HG03469 (cell line): ENCODE data around the gene CPT1B.
"Not testable (repeated sequence)": the region's sequence is repeated elsewhere in the genome, so short reads cannot be mapped to it uniquely, and the experiment has no call there.

Experiments
- ATAC-seq: cut with Tn5 transposase; IDR thresholded peaks from one replicate; pipeline ENCODE4 v1.9.1; 2021; ENCODE audit warnings: mild to moderate bottlenecking, moderate library complexity, moderate number of reproducible peaks; ENCODE audit not compliant: unreplicated experiment

The CPT1B gene

GRCh38 chr22:50610041-50610451 is 31.8 kb upstream of the CPT1B start:
- ATAC-seq, result no peak

DNA sequence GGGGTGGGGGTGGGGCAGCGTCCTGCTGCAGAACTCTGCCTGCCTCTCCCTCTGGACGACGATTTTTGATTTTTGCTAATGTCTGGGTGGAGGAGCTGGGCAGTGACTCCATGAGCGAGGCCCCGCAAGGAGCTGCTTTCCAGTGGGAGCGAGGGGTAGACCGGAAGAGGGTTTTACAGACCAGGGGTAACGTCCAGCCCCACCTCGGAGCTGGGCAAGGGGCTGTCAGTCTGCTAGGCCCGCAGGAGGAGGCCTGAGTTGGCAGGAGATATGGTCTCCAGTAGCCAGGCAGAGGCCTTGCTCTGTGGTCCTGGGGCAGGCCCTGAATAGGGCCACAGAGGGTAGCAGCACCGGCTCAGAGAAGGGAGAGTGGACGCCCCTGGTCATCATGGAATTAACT is 31.4 kb upstream of the CPT1B start:
- ATAC-seq, result no peak

DNA sequence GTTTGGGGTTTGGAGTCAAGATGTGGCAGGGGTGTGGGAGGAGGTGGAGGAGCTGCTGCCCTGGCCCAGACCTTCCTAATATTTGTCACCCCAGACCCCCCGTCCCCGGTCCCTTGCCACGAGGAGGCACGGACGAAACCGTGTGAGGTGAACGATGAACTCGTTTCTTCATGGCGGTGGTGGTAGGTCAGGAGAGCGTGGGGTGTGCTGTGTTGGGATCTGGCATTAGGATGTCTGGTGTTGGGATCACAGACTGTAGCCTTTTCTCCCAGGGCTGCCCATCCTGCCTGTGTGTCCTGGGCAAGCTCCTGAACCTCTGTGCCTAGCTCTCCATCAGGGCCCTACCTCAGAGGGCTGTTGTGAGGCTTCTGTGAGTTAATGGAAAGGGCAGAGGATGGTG is 30.8 kb upstream of the CPT1B start:
- ATAC-seq, result no peak

GRCh38 chr22:50608058-50608840 is 30.0 kb upstream of the CPT1B start:
- ATAC-seq, result not testable (repeated sequence)

GRCh38 chr22:50607659-50608020 is 29.4 kb upstream of the CPT1B start:
- ATAC-seq, result no peak

- no peak for ATAC-seq
Measured at GRCh38 chr22:50606946-50607658, 28.9 kb upstream of the CPT1B start.

DNA sequence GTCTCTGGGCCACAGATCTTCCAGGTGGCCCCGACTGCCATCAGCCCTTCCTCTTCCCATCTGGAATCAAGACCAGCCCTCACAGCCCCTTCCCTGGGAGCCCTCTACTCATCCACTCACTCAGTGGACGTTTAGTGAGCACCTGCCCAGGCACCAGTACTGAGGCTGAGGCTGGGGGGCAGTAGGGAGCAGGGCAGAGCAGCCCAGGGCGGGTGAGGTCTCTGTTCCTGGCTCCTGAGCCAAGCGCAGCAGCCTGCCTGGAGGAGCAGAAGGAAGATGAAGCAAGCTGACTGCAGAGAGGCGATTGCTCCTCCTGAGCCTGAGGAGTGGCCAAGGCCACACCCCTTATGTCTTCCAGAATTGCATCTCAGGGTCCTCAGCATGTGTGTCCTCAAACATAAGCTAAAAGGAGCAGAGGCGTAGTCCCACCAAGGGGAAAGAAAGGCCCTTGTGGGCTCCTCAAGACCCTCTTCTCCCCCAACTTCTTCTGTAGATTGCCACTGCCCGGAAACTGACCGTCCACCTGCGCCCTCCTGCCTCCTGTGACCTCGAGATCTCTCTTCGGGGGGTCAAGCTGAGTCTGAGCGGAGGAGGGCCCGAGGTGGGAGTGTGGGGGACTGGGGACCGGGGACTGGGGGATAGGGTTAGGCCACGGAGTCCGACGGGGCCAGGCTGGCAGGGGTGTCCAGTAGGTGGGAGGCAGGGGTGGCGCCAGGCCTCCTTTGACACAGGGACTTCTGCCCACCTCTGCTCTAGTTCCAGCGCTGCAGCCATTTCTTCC is 28.1 kb upstream of the CPT1B start:
- no peak for ATAC-seq

DNA sequence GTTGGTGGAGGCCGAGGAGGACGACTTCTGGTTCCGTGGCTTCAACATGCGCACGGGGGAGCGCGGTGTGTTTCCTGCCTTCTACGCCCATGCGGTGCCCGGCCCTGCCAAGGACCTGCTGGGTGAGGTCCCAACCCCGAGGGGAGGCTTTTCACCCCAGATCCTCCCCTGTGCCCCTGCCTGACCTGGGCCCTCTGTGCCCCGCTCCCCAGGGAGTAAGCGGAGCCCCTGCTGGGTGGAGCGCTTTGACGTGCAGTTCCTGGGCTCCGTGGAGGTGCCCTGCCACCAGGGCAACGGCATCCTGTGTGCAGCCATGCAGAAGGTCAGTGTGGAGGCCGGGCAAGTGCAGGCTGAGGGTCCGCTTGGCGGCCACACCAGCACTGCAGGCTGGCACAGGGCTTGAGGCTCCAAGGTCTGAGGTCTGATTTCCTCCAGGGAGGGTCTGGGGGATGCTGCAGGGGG is 27.4 kb upstream of the CPT1B start:
- no peak for ATAC-seq

DNA sequence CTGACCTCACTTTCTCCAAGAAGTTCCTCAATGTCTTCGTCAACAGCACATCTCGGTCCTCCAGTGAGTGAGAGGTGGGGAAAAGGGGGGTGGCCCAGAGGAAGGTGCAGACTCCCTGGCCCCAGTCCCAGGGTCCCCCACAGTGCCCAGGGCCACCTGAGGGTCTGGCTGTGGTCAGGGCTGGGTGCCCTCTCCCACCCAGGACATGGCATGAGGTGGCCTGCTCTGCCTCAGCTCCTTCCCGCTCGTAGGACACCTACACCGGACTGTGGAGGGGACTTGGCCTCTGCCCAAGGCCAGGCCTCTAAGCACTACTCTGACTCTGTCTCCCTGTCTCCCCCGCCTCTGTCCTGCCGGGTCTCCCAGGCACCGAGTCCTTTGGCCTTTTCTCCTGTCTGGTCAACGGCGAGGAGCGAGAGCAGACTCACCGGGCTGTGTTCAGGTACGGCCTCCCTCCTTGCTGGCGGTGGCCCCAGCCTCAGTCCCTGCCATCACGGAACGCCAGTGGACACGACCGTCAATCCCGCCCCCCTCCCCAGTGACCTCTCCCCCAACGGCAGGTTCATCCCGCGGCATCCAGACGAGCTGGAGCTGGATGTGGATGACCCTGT is 26.9 kb upstream of the CPT1B start:
- ATAC-seq, result no peak

- no peak for ATAC-seq
Measured at GRCh38 chr22:50604256-50605001, 26.2 kb upstream of the CPT1B start.

DNA sequence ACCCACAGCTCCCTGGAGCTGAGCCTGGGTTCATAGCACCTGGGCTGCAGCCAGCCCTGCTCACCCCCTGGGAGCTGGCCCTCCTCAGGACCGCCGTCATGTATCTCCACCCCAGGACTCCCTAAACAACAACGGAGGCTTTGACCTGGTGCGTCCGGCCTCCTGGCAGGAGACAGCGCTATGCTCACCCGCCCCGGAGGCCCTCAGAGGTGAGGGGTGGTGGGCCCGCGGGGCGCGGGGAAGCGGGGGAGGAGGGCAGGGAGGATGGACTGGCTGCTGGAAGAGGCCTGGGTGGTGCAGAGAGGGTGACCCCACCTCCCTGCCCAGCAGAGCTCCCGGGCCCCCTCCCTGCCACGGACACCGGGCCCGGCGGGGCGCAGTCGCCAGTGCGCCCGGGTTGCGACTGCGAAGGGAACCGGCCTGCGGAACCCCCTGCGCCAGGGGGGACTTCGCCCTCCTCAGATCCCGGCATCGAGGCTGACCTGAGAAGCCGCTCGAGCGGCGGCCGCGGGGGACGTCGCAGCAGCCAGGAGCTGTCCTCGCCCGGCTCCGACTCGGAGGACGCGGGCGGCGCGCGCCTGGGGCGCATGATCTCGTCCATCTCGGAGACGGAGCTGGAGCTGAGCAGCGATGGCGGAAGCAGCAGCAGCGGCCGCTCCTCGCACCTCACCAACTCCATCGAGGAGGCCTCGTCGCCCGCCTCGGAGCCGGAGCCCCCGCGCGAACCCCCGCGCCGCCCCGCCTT is 25.5 kb upstream of the CPT1B start:
- ATAC-seq, result no peak

DNA sequence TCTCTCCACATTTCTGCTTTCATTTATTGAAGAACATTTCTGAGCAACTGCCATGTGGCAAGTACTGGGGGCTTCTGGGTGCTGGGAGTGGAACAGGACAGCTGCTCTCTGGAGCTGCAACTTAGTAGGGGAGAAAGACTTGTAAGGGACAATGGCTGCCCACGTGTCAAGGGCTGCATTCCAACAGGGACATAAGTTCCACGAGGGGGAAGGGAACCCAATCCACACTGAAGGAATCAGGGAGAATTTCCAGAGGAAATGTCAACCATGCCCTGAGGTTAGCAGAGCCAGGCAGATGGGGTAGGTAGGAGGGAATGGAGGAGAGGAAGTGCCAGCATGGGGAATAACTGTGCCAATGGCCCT is 24.1 kb upstream of the CPT1B start:
- ATAC-seq, result no peak

- ATAC-seq, result no peak
Measured at GRCh38 chr22:50601669-50602337, 23.6 kb upstream of the CPT1B start.

DNA sequence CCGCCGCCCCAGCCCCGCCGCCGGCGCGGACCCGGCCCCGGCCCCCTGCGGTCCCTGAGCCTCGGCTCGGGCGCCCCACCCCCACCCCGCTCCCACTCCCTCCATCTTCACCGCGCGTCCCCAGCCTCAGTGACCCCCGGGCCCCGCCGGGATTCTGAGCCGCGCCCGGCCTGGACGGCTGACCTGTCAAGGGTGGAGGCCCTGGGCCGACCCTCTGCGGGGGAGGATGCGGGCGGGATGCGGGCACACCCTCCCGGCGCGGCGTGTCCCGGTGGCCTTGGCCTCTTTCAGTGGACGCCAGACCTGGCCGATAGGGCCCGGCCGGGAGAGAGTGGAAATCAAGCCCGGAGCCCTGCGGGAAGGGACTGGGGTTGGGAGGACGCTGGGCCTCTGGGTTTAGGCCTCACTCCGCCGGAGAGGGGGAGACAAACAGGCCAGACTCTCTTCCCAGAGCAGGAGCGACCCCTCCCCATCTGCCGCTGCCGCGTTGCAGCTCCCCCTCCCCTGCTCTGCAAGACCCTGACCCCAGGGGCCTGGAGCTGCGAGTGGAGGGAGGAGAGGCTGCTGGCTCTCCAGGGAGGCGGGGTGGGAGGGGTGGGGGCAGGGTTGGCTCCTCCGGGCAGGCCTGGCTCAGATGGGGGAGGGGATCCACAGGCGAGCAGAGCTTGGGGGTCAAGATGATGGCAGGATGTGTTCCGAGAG is 22.9 kb upstream of the CPT1B start:
- ATAC-seq, result no peak

DNA sequence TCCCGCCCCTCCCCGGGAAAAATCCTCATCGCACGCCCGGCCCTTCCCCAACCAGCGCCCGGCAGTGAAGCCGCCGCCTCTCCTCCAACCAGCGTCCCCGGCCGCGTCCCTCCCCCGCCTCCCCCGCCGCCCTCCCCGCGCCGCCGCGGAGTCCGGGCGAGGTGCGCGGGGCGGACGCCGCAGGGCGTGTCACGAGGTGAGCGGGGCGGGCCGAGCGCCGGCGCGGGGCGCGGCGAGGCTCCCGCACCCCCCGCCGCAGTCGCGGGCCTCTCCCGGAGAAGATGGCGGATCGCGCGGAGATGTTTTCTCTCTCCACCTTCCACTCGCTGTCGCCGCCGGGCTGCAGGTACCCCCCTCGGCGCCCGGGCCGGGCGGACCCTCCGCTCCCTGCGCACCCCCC is 22.3 kb upstream of the CPT1B start, which contains the start of gene MAPK8IP2:
MAPK8IP2 (plus strand) TSS at position 256 of the 400 bp plus-strand sequence; CDS start at position 282, 26 bp downstream.
- ATAC-seq, result no peak

DNA sequence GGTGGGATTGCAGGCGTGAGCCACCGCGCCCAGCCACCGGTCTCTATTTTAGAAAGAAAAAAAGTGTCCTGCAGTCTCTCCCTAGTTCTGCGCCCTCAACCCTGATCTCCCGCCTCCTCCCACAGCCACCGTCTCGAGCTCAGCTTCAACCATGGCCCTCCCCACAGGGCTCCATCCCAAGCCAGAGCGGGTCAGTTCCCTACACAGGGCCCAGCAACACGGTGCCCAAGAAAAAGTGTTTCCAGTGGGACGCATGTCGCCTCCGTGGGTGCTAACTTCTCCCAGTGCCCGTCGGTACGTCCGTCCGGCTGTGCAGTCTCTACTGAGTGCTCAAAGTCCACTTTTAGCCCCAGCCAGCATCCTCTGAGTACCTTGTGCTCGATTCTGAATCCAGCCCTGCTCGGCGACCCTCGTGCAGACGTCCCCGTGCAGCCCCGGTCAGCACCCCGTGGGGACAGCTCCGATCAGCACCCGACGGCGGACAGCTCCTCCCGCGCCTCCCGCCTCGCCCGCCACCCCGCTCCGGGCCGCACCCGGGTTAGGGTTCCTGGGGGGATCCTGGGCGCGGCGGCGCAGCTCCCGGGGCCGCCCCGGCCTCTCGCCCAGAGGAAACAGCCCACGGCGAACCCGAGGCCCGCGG is 21.7 kb upstream of the CPT1B start:
- no peak for ATAC-seq

GRCh38 chr22:50597097-50597496 is 18.9 kb upstream of the CPT1B start:
- no peak for ATAC-seq

DNA sequence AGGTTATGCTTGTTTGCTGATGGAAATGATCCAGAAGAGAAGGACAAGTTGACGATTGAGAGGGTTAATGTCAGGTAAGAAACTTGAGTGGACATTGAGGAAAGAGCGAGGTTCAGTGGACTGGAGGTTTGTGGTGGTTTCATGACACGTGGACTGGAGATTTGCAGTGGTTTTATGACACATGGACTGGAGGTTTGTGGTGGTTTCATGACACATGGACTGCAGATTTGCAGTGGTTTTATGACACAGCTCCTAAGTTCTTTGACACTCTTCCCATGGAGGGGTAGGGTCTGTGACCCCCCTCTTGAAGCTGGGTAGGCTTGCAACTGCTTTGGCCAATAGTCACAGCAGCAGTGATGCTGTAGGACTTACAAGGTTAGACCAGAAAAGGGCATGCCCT is 17.0 kb upstream of the CPT1B start:
- ATAC-seq, result no peak
